GM12878 (cell line): ENCODE results near the gene NPW. TPM values are rescaled to one million over a fixed set of nuclear protein-coding genes. Genes with fewer than 3 reads are reported as not detected.

Experiments
- ATAC-seq: fragments of 200-7000 bp; cut with Tn5 transposase; 3 replicates; pipeline ENCODE4 v1.9.1; 2020; ENCODE audit warnings: mild to moderate bottlenecking, moderate library complexity
- BruUV-seq: library from RNA; stranded (reverse); fragments of 400-500 nt; replicated peaks from 2 replicates; lab custom pipeline; 2021; lab: Mats Ljungman, UMichigan
- CTCF ChIA-PET: fragments of 300-600 bp; sonication (Branson Sonifier 250); formaldehyde crosslinking; extraction: SDS; loops from one replicate; lab custom pipeline; 2021; ENCODE audit warnings: inconsistent platforms; lab: Yijun Ruan, JAX
- POLR2A ChIA-PET: fragments of 350-600 bp; formaldehyde crosslinking; extraction: SDS; loops from one replicate; lab custom pipeline; 2021; ENCODE audit warnings: inconsistent platforms; lab: Charles Lee
- RAD21 ChIA-PET: fragments of 300-600 bp; sonication (Branson Sonifier 250); formaldehyde crosslinking; loops from one replicate; lab custom pipeline; 2023; ENCODE audit warnings: antibody characterized with exemption; ENCODE audit not compliant: unreplicated experiment; lab: Charles Lee
- SMC1A ChIA-PET: fragments of 300-600 bp; sonication (Branson Sonifier 250); formaldehyde crosslinking; loops from one replicate; lab custom pipeline; 2023; ENCODE audit not compliant: unreplicated experiment, uncharacterized antibody; lab: Charles Lee
- DNase-seq: peaks from one replicate; pipeline ENCODE4 v3.0.0-alpha.2; 2011; ENCODE audit warnings: low read depth, low spot score
- FAIRE-seq: peaks from 3 replicates; lab custom pipeline; 2011; peaks lifted over from hg19 to GRCh38; lab: Jason Lieb, UNC
- H2AFZ ChIP-seq: 2 replicates; pipeline ENCODE4 v1.6.0; 2011; ENCODE audit warnings: low read depth, low read length, control low read depth; ENCODE audit not compliant: control insufficient read depth
- H3K27ac ChIP-seq: 2 replicates; pipeline ENCODE4 v1.5.1; 2011; ENCODE audit warnings: control low read depth; ENCODE audit not compliant: control insufficient read depth, insufficient read depth
- H3K27me3 ChIP-seq, 2 experiments: replicated peaks in 1 of 2; 2 replicates each; pipeline versions ENCODE4 v1.6.0 to v1.6.1; 2011; ENCODE audit warnings: low read length in 1 of 2; ENCODE audit not compliant: control insufficient read depth in 2 of 2, insufficient read depth in 2 of 2
- H3K36me3 ChIP-seq, 2 experiments: 2 replicates each; pipeline ENCODE4 v1.5.1; 2011; ENCODE audit warnings: low read length in 1 of 2; ENCODE audit not compliant: control insufficient read depth in 2 of 2, insufficient read depth in 2 of 2
- H3K4me1 ChIP-seq: 2 replicates; pipeline ENCODE4 v1.6.1; 2011; ENCODE audit warnings: mild to moderate bottlenecking, low read length, moderate library complexity, mixed read lengths; ENCODE audit not compliant: control insufficient read depth, insufficient read depth
- H3K4me2 ChIP-seq: 2 replicates; pipeline ENCODE4 v1.6.0; 2011; ENCODE audit warnings: control low read depth; ENCODE audit not compliant: control insufficient read depth, insufficient read depth
- H3K4me3 ChIP-seq: fragments of 200-600 bp; sonication (generic); 2 replicates; pipeline ENCODE4 v1.5.1; 2016
- H3K79me2 ChIP-seq: 2 replicates; pipeline ENCODE4 v1.6.0; 2011; ENCODE audit warnings: low read length; ENCODE audit not compliant: control insufficient read depth, insufficient read depth
- H3K9ac ChIP-seq: 2 replicates; pipeline ENCODE4 v1.8.0; 2011; ENCODE audit warnings: low read length, control low read depth, mixed read lengths; ENCODE audit not compliant: control insufficient read depth, insufficient read depth
- H3K9me3 ChIP-seq: replicated peaks from 3 replicates; pipeline ENCODE4 v1.5.1; 2011; ENCODE audit warnings: mild to moderate bottlenecking, low read length; ENCODE audit not compliant: control insufficient read depth, insufficient read depth
- H4K20me1 ChIP-seq: 2 replicates; pipeline ENCODE4 v1.6.0; 2011; ENCODE audit not compliant: control insufficient read depth, insufficient read depth
- FOXM1 ChIP-seq: IDR thresholded peaks from 2 replicates; pipeline ENCODE4 v1.6.1; 2012; ENCODE audit warnings: low read depth, mild to moderate bottlenecking, inconsistent platforms, low read length, moderate library complexity
- HDGF ChIP-seq: fragments of 450-650 bp; IDR thresholded peaks from 2 replicates; pipeline ENCODE4 v1.6.1; 2016; ENCODE audit warnings: antibody characterized with exemption
- IRF3 ChIP-seq: fragments of 450-650 bp; IDR thresholded peaks from 2 replicates; pipeline ENCODE4 v1.6.1; 2014; ENCODE audit warnings: mild to moderate bottlenecking
- IRF4 ChIP-seq: IDR thresholded peaks from 2 replicates; pipeline ENCODE4 v1.6.1; 2011; ENCODE audit warnings: low read depth, low read length
- KDM1A ChIP-seq: fragments of 200-600 bp; sonication (generic); IDR thresholded peaks from 2 replicates; pipeline ENCODE4 v1.6.1; 2016; ENCODE audit warnings: borderline replicate concordance
- POLR2AphosphoS2 ChIP-seq: IDR thresholded peaks from 2 replicates; pipeline ENCODE4 v1.6.1; 2011; ENCODE audit warnings: low read depth, mild to moderate bottlenecking, low read length, improper control_type of control experiment, moderate library complexity
- REST ChIP-seq: IDR thresholded peaks from 2 replicates; pipeline ENCODE4 v1.6.1; 2012; ENCODE audit warnings: mild to moderate bottlenecking, low read depth, low read length
- SIN3A ChIP-seq: IDR thresholded peaks from 2 replicates; pipeline ENCODE4 v1.6.1; 2012; ENCODE audit warnings: low read depth, low read length, improper control_type of control experiment
- SKIL ChIP-seq: fragments of 450-650 bp; IDR thresholded peaks from 2 replicates; pipeline ENCODE4 v1.6.1; 2017; ENCODE audit warnings: mild to moderate bottlenecking, low read depth, inconsistent platforms; ENCODE audit not compliant: poor library complexity, severe bottlenecking
- SMAD1 ChIP-seq: fragments of 450-650 bp; IDR thresholded peaks from 2 replicates; pipeline ENCODE4 v1.6.1; 2018; ENCODE audit warnings: mild to moderate bottlenecking, low read depth; ENCODE audit not compliant: partially characterized antibody
- SREBF1 ChIP-seq: IDR thresholded peaks from 2 replicates; pipeline ENCODE4 v1.6.1; 2012; ENCODE audit warnings: mild to moderate bottlenecking, low read length
- SUZ12 ChIP-seq: fragments of 200-600 bp; sonication (generic); IDR thresholded peaks from one replicate; pipeline ENCODE4 v1.6.1; 2018; ENCODE audit warnings: antibody characterized with exemption, mild to moderate bottlenecking; ENCODE audit not compliant: unreplicated experiment
- TCF12 ChIP-seq: IDR thresholded peaks from 2 replicates; pipeline ENCODE4 v1.6.1; 2011; ENCODE audit warnings: low read depth, mild to moderate bottlenecking, low read length
- USF1 ChIP-seq: IDR thresholded peaks from 2 replicates; pipeline ENCODE4 v1.6.1; 2011; ENCODE audit warnings: borderline replicate concordance, low read depth, mild to moderate bottlenecking, moderate library complexity, mixed read lengths, low read length; ENCODE audit not compliant: insufficient read depth; ENCODE audit errors: extremely low read length
- YY1 ChIP-seq: IDR thresholded peaks from 2 replicates; pipeline ENCODE4 v1.6.1; 2011; ENCODE audit warnings: low read depth, mild to moderate bottlenecking, low read length
- ZNF622 ChIP-seq: fragments of 450-650 bp; IDR thresholded peaks from 2 replicates; pipeline ENCODE4 v1.6.1; 2017; ENCODE audit warnings: mild to moderate bottlenecking, inconsistent platforms
- ZSCAN29 ChIP-seq: fragments of 450-650 bp; IDR thresholded peaks from 2 replicates; pipeline ENCODE4 v1.6.1; 2017; ENCODE audit warnings: mild to moderate bottlenecking, moderate library complexity
- WGBS: methylation state at CpG from one replicate; pipeline ENCODE4 v1.1.6; 2016; ENCODE audit warnings: low lambda C conversion rate; ENCODE audit not compliant: insufficient replicate concordance, insufficient coverage; ENCODE audit errors: missing lambda C conversion rate; 5-methylcytosine and 5-hydroxymethylcytosine counted together
- in situ Hi-C: fragments of 300-500 bp; cut with MboI; formaldehyde crosslinking; loops from 9 replicates; pipeline ENCODE4 v1.14.3; 2018; ENCODE audit warnings: mixed read lengths
- intact Hi-C: fragments of 100-400 bp; cut with micrococcal nuclease; formaldehyde crosslinking; loops from one replicate; pipeline ENCODE4 v1.14.2; 2022; ENCODE audit not compliant: unreplicated experiment
- polyA plus RNA-seq, 11 experiments: library from polyadenylated mRNA; depleted of rRNA in 4 of 11; unstranded in 6 of 11; stranded (reverse) in 5 of 11; fragments of >200 nt; fragmentation: Nextera tagmentation in 4 of 11; fragmentation: Illumina TruSeq in 1 of 11; extraction: Ambion mirVana in 4 of 11; extraction: Trizol in 1 of 11; gene quantifications; 1 replicate in 1 of 11; 2 replicates in 10 of 11; pipeline versions ENCODE4 v1.2.1 to v1.2.3, GENCODE V29; 2011 to 2016; ENCODE audit warnings: inconsistent platforms in 2 of 11, missing spikeins in 2 of 11, low read depth in 1 of 11
- total RNA-seq, 4 experiments: library from RNA; depleted of rRNA in 3 of 4; stranded (reverse); fragments of >200 nt in 3 of 4; fragmentation: Illumina TruSeq in 1 of 4; extraction: Trizol in 1 of 4; gene quantifications; 2 replicates each; pipeline versions ENCODE4 v1.2.1 to v1.2.3, GENCODE V29; 2013 to 2021

The NPW gene
- total and polyA plus RNA-seq, 10 of the 15 experiments (the other 5 are each of a cell fraction or from before 2014, with no cell fraction given), result 0.23 to 2.5 (median 0.98) TPM; not detected in 4

GRCh38 chr16:2015947-2016208 lies 3.7 kb upstream of the NPW start:
- no peak overlapping the region for H3K4me2 ChIP-seq
- no peak overlapping the region for H3K4me3 ChIP-seq
- no peak overlapping the region for H2AFZ ChIP-seq
- ChIA-PET SMC1A (interaction anchor here (0.5 kb wide), 1 partner anchor 125 kb away, joined by 3 read pairs; no protein-coding TSS in a partner anchor), CTCF (interaction anchor here (1.2 to 1.8 kb wide), 3 partner anchors 12 to 236 kb away, joined by 3 to 21 read pairs (median 5); partner anchors contain the start of gene ECI1), RAD21 (interaction anchor here (2.4 kb wide), 1 partner anchor 124 kb away, joined by 9 read pairs; no protein-coding TSS in a partner anchor), POLR2A (no interaction called here)
- no TSS peak for BruUV-seq
- H3K9ac ChIP-seq, result no peak overlapping the region
- no peak overlapping the region for H3K27ac ChIP-seq
- H3K4me1 ChIP-seq, result no peaks in the 10 kb centered on the region
- WGBS, result 80% methylated on average over 7 of the region's 7 CpGs
- DNase-seq (no peak), ATAC-seq (no peak), FAIRE-seq (no peak)
- intact Hi-C loops, result no loop called here
- H3K9me3 ChIP-seq, result no peaks in the 10 kb centered on the region
- peaks cover 3 to 8% of the 10 kb centered on the region in 2 experiments; a peak in 3 of 4 replicates for H3K27me3 ChIP-seq
- in situ Hi-C loops, result loop anchor here (10.0 kb wide), 1 partner anchor 479 kb away; no protein-coding TSS in a partner anchor
- no peaks in the 10 kb centered on the region for H4K20me1 ChIP-seq
- H3K79me2 ChIP-seq, result no peaks in the 10 kb centered on the region
- TF ChIP-seq SIN3A (no peak), USF1 (no peak), SUZ12 (no peak), HDGF (no peak), REST (no peak), YY1 (no peak), FOXM1 (no peak), SKIL (no peak), ZNF622 (no peak), ZSCAN29 (no peak), SREBF1 (no peak), IRF4 (no peak), POLR2AphosphoS2 (no peak), TCF12 (no peak), SMAD1 (no peak), IRF3 (no peak), KDM1A (no peak)
- no peaks in the 10 kb centered on the region for H3K36me3 ChIP-seq
